Measurements from ENCODE around the gene LRPAP1. TPM values are rescaled to one million over a fixed set of nuclear protein-coding genes. Genes with fewer than 3 reads are reported as not detected.
A peak's percentile ranks its signal among the peaks of the same experiment; 100 is the strongest.

The LRPAP1 gene
- total RNA-seq, 1 experiment from 2014 or later: 110 TPM

GRCh38 chr4:3532751-3533422 is 665 bp upstream of the LRPAP1 start:
- Histone ChIP-seq H3K27me3 (ENCODE audit: control insufficient read depth, insufficient read depth, low read length) (no peaks in the 10 kb centered on the region), H3K9me3 (ENCODE audit: control insufficient read depth, insufficient read depth, low read depth, low read length) (no peaks in the 10 kb centered on the region), H3K27ac (ENCODE audit: low read length) (no peak overlapping the region), H3K4me1 (ENCODE audit: control insufficient read depth, insufficient read depth, low read length) (no peaks in the 10 kb centered on the region; the same call in 1 of the 2 replicates), H3K4me3 (ENCODE audit: low read depth in 2 of 2, low read length in 2 of 2) (peak overlapping the region; percentile 69 to 71), H3K36me3 (ENCODE audit: control insufficient read depth, insufficient read depth, low read length) (no peaks in the 10 kb centered on the region; the same call in 1 of the 2 replicates)
- in situ Hi-C loops (cut with HindIII; ENCODE audit: low pct_unique_long_range_greater_than_20kb, low sequenced_read_pairs) (no loop called here), intact Hi-C loops (cut with micrococcal nuclease; ENCODE audit: unreplicated experiment) (no loop called here)
- DNase-seq (ENCODE audit: low read depth, low spot score) (no peak), ATAC-seq (peak; percentile 76)
- POLR2A ChIA-PET: no interaction called here
- TF ChIP-seq CTCF (IDR thresholded peaks at IDR 0.05) (no peak), TCF7L2 (IDR thresholded peaks at IDR 0.05; ENCODE audit: low read depth, low read length) (no peak), REST (IDR thresholded peaks at IDR 0.05; ENCODE audit: insufficient read depth in 1 of 2, low read depth in 2 of 2, low read length in 1 of 2) (no peak), SIN3A (IDR thresholded peaks at IDR 0.05; ENCODE audit: borderline replicate concordance, insufficient read depth, low read depth, low read length) (no peak), POLR2AphosphoS5 (IDR thresholded peaks at IDR 0.05; ENCODE audit: low read depth, low read length) (no peak)
- CTCF ChIA-PET: no interaction called here
- no TSS peak for BruUV-seq (replicated peaks)

- POLR2A ChIA-PET: no interaction called here
- in situ Hi-C loops (cut with HindIII; ENCODE audit: low pct_unique_long_range_greater_than_20kb, low sequenced_read_pairs): no loop called here
Observed at GRCh38 chr4:3531318-3531878, 824 bp downstream of the LRPAP1 start.

More at GRCh38 chr4:3531318-3531878, 824 bp downstream of the LRPAP1 start:
- intact Hi-C loops (cut with micrococcal nuclease; ENCODE audit: unreplicated experiment): no loop called here
- TSS peak; percentile 68 for BruUV-seq (replicated peaks)
- Histone ChIP-seq H3K4me3 (ENCODE audit: low read depth in 2 of 2, low read length in 2 of 2) (peak overlapping the region; percentile 69 to 71), H3K27ac (ENCODE audit: low read length) (peak overlapping the region; percentile 70), H3K4me1 (ENCODE audit: control insufficient read depth, insufficient read depth, low read length) (no peaks in the 10 kb centered on the region; the same call in 1 of the 2 replicates), H3K9me3 (ENCODE audit: control insufficient read depth, insufficient read depth, low read depth, low read length) (no peaks in the 10 kb centered on the region), H3K27me3 (ENCODE audit: control insufficient read depth, insufficient read depth, low read length) (no peaks in the 10 kb centered on the region), H3K36me3 (ENCODE audit: control insufficient read depth, insufficient read depth, low read length) (no peaks in the 10 kb centered on the region; the same call in 1 of the 2 replicates)
- DNase-seq (ENCODE audit: low read depth, low spot score) (no peak), ATAC-seq (no peak)
- TF ChIP-seq POLR2AphosphoS5 (IDR thresholded peaks at IDR 0.05; ENCODE audit: low read depth, low read length): no peak
- TF ChIP-seq CTCF (IDR thresholded peaks at IDR 0.05): no peak
- TF ChIP-seq SIN3A (IDR thresholded peaks at IDR 0.05; ENCODE audit: borderline replicate concordance, insufficient read depth, low read depth, low read length): no peak
- TF ChIP-seq REST (IDR thresholded peaks at IDR 0.05; ENCODE audit: insufficient read depth in 1 of 2, low read depth in 2 of 2, low read length in 1 of 2): no peak
- no peak for TF ChIP-seq TCF7L2 (IDR thresholded peaks at IDR 0.05; ENCODE audit: low read depth, low read length)
- CTCF ChIA-PET: no interaction called here

Measured in Panc1 (cell line).